ENCODE measurements around the gene SPTBN4.
"Not testable (repeated sequence)": the region's sequence is repeated elsewhere in the genome, so short reads cannot be mapped to it uniquely, and the experiment has no call there.

The SPTBN4 gene

DNA sequence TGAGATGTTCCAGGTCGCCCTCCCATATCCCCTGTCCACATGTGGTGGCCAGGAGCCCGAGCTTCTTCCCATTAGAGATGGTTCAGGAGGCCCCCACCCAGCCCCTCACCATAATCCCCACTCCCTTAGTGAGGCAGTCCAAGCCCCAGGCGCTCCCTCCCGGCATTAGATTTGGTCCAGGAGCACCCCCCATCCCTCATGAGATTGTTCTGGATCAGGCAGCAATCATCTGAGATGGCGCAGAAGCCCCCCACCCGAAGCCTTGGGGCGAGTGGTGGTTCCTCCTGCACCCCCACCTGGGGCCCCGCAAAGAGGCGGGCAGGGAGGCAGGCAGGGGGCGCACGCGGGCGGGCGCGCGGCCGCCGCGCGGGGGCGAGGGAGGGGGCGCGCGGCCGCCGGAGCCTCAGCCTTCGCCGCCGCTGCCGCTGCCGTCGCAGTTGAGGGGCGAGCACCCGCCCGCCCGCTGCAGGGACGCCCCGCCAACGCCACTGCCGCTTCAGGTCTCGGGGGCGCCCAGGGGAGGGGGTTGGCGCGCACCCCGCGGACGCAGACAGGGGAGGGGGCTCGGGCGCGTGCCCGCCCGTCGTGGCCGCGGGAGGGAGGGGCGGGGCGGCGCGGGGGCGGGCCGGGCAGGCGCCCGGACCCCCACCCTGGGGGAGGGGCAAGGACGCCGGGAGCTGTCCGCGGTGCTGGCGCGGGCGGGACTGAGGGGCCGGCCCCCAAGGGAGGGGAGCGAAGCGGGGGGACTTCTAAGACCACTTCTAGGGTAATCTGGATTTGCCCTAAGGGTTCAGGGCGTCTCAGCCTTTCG is 63.5 kb downstream of the SPTBN4 start:
- no peak for DNase-seq

DNA sequence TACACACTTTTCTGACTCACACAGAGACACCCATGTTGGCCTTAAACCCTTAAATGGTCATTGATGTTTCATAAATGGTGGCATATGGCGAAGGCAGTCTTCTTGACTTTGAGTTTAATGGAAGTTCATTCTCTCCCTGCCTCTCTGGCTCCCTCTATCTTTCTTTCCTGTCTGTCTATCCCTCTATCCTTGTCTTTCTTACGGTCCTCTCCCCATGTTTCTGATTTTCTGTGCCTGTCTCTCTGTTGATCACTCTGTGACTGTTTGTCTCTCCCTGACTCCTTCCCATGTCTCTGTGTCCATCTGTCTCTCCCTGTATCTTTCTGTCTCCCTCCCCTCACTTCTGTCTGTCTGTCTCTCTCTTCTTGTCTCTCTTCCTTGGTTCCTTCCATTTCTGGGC is 66.7 kb downstream of the SPTBN4 start:
- no peak for DNase-seq

DNA sequence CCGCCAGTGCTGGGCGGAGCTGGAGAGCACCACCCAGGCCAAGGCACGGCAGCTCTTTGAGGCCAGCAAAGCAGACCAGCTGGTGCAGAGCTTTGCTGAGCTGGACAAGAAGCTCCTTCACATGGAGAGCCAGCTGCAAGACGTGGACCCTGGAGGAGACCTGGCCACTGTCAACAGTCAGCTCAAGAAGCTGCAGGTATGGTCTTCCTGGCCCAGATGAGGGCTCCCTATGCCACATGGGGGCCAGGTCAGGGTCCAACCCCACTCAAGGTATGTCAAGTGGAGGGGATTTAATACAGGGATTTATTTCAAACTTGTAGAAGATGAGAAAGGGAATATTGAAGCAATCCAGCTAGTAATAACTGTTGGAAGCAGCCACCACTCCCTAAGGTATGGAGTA is 67.3 kb downstream of the SPTBN4 start:
- no peak for DNase-seq

DNA sequence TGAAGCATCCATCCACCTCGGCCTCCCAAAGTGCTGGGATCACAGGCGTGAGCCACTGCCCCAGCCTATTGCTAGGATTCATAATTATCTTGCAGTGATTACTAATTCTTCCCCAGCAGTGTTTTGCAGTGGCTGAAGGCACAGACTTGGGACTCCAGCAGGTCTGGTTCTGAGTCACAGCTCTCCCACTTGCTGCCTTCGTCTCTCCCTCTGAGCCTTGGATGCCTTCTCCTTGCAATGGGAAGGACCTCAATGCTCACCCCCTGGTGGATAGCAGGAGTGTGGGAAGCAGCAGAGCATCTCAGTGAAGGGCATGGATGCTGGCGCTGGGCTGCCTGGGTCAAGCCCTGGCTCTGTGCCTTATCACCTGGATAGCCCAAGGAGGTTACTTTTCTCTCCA is 72.3 kb downstream of the SPTBN4 start:
- no peak for DNase-seq

DNA sequence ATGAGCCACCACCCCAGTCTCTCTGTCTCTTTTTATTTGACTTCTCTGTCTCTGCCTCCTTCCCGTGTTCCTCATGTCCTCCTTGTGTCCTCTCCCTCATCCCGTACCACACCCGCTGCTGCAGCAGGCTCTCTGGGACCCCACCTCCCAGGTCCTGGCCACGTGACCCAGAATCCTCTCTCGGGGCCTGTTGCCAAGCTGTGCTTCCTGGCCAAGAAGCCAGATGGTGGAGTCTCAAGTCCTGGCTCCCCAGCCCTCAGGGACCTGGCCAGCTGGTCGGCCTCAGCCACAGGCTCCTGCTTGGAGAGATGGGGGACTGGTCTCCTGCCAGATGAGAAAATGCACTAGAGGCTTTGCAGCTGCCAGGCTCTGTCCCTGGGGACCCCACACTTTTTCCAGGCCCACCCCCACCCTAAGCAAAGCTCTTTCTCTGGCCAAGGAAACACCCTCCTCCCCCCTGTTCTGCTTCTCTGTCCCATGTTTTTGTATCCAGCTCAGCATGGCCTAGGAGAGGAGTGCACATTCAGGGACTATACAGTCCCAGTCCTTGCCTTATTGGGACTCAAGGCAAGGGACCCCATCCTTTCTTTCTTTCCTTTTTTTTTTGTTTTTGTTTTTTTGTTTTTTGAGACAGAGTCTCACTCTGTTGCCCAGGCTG is 75.5 kb downstream of the SPTBN4 start:
- peak; percentile 21 for DNase-seq

DNA sequence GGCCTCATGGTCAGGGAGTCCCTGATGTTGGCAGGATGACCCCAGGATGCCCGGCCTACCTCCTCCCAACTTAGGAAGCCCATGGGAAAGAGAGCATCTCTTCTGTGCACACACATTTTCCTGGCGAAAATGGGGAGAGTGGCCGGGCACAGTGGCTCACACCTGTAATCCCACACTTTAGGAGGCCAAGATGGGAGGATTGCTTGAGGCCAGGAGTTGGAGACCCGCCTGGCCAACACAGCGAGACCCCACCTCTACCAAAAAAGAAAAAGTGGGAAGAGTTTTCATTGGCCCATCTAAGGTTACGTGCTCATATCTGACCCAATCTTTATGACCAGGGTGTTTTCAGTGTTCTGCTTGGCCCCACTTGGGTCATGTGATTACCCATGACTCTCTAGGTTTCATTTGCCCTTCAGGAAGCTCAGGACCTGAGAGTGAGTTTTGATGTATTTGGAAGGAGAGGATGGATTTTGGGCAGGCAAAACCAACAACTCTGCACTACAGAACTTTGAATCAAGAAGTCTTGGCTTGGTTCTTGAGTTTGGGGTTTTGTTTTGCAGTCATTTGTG is 76.3 kb downstream of the SPTBN4 start:
- DNase-seq = no peak

DNA sequence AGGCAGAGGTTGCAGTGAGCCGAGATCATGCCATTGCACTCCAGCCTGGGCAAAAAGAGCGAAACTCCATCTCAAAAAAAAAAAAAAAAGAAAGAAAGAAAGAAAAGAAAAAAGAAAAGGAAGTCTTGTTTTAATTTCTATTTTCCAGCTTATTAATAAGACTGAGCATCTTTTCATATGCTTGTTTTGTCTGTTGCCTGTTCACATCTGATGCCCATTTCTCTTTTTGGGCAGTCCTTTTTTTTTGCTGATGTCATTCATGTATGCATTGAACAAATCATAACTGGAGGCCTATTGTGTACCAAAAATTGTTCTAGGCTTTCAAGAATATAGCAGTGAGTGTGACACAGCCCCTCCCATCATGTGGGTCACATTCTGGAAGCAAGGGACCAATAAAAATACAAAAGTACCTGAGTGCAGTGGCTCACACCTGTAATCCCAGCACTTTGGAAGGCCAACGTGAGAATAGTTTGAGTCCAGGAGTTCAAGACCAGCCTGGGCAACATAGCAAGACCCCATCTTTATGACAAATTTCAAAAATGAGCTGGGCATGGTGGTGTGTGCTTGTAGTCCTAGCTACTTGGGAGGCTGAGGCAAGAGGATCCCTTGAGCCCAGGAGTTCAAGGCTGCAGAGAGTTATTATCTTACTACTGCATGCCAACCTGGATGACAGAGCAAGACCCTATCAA is 79.5 kb downstream of the SPTBN4 start:
- not testable (repeated sequence) for DNase-seq

DNA sequence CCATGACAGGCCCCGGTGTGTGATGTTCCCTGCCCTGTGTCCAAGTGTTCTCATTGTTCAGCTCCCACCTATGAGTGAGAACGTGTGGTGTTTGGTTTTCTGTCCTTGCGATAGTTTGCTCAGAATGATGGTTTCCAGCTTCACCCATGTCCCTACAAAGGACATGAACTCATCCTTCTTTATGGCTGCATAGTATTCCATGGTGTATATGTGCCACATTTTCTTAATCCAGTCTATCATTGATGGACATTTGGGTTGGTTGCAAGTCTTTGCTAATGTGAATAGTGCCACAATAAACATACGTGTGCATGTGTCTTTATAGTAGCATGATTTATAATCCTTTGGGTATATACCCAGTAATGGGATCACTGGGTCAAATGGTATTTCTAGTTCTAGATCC is 80.4 kb downstream of the SPTBN4 start:
- not testable (repeated sequence) for DNase-seq

DNA sequence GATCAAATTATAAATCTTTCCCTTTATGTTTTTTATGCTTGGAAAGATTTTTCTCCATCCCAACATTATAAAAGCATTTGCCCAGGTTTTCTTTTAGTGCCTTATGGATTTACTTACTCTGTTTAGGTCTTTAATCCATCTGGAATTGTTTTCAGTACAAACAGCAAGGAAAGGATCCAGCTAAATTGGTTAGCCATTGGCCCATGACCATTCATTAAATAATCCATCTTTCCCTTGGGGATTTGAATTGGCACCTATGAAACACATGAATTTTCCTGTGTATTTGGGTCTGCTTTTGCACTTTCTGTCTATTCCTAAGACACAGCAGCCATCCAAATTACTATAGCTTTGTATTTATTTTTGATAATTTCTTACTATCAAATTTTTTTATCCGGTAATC is 81.0 kb downstream of the SPTBN4 start:
- no peak for DNase-seq

DNA sequence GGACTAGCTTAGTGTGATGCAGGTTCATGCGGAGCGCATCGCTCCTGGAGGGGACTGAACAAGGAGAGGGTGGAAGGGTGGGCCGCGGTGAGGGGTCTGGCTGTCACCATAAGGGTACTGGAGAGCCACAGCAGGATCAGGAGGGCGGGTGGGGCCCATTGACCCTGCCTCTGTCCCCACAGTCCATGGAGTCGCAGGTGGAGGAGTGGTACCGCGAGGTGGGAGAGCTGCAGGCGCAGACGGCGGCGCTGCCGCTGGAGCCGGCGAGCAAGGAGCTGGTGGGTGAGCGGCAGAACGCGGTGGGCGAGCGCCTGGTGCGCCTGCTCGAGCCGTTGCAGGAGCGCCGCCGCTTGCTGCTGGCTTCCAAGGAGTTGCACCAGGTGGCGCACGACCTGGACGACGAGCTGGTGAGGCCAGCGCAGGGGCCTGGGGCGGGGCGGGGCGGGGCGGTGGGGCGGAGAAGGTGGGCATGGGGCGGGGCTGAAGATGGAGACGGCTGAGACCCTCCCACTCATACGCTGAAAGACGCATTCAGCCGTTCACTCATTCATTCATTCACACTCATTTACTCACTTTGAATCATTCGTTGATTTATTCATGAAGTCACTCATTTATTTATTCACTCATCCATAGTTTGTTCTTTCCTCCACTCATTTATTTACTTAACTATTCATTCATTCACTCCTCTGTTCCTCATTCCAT is 82.4 kb downstream of the SPTBN4 start:
- DNase-seq = peak; percentile 32

DNA sequence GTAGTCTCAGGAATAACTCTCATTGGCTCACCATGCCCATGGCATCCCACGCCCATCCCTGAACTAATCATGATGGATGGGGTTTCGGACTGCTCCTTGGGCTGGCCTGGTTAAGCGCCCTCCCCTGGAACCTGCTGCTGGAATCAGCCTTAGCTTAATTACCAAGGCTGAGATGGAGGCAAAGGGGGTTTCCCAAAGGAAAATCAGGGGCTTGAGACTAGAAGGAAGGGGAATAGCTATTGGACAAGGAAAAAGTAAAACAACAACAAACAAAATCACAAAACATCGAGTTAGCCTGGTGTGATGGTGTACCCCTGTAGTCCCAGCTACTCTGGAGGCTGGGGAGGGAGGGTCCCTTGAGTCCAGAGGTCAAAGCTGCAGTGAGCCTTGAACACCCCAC is 84.2 kb downstream of the SPTBN4 start:
- DNase-seq = no peak

DNA sequence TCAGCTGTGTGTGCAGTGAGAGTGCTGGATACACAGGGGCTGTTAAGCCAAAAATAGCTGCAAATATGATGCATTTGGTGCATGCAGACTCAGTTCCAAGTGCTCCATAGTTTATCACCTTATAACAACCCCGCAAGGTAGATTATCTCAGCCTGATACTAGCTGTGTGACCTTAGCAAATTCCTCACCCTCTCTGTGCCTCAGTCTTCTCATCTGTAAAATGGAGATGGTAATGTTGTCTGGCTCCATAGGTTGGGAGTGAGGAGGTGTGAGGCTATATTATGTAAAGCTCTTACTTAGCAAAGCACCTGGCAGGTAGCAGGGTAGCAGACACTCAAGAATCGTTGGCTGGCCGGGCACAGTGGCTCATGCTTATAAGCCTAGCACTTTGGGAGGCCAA is 86.0 kb downstream of the SPTBN4 start:
- DNase-seq = no peak

DNA sequence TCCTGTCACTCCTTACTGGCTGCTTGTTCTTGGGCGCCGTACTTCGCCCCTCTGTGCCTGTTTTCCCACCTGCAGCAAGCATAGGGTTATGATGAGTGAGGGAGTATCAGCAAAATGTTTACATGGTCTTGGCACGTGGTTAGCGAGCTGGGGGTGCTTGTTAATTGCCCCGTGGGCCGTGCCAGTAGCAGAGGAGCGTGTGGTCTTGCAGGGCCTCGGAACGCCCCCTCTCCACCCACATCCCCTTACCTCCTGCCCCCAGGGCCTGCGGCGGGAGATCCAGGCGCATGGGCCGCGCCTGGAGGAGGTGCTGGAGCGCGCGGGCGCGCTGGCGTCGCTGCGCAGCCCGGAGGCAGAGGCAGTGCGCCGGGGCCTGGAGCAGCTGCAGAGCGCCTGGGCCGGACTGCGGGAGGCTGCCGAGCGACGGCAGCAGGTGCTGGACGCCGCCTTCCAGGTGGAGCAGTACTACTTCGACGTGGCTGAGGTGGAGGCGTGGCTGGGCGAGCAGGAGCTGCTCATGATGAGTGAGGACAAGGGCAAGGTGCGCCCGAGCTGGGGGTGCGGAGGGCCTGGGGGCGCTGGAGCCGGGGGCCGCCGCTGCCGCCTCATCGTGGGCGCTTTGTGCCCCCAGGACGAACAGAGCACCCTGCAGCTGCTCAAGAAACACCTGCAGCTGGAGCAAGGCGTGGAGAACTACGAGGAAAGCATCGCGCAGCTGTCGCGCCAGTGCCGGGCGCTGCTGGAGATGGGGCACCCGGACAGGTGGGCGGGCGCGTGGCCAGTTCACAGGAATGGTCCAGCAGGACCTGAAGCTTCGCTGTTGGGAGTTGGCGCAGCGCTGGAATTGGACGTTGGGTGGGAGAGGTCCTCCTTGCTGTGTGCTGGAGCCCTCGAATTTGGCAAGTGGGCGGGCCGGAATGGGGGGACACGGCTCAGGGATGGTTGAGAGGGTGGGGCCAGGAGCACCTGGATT is 87.4 kb downstream of the SPTBN4 start:
- DNase-seq = no peak

DNA sequence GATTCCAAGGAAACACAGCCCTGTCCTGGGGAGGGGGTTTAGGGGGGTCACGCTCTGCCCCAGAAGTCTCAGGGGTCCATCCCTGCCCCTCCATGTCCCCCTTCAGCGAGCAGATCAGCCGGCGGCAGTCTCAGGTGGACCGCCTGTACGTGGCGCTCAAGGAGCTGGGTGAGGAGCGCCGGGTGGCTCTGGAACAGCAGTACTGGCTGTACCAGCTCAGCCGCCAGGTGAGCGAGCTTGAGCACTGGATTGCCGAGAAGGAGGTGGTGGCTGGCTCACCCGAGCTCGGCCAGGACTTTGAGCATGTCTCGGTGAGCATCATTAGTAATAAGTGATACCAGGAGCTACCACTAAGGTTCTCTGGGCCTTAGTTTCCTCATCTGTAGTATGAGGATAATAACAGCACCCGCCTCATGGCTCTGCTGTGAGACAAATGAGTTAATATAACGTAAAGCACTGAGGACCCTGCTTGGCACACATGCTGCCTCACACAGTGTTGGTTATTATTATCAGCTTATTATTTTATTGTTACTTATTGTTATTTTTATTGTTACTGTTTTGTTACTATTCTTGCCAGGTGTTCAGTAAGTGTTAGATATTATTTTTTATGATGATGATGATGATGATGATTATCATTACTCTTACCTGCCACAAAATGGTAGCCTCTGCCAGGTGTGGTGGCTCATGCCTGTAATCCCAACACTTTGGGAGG is 89.3 kb downstream of the SPTBN4 start:
- no peak for DNase-seq

DNA sequence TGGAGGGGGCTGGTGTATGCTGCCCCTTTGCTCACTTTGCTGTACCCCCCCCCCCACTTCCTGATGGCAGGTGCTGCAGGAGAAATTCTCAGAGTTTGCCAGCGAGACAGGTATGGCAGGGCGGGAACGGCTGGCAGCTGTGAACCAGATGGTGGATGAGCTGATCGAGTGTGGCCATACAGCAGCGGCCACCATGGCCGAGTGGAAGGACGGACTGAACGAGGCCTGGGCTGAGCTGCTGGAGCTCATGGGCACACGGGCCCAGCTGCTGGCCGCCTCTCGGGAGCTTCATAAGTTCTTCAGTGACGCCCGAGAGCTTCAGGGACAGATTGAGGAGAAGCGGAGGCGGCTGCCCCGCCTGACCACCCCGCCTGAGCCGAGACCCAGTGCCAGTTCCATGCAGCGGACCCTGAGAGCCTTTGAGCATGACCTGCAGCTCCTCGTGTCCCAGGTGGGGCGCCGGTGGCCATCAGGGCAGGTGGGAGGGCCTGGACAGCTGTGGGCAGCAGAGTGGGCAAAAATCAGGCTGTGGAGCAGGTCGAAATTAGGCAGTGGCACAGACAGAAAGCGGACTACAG is 90.2 kb downstream of the SPTBN4 start:
- no peak for DNase-seq

DNA sequence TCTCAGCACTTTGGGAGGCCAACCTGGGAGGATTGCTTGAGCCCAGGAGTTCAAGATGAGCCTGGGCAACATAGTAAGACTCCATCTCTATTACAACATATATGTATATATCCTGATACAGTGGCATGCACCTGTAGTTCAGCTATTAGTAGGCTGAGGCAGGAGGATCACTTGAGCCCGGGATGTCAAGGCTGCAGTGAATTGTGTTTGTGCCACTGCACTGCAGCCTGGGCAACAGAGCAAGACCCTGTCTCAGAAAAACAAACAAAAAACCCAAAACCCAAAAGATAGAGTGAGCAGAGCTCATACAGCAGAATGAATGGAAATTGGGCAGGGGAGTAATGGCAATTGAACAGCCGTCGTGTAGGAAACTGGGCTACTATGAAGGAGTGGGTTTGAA is 92.6 kb downstream of the SPTBN4 start:
- DNase-seq = no peak

DNA sequence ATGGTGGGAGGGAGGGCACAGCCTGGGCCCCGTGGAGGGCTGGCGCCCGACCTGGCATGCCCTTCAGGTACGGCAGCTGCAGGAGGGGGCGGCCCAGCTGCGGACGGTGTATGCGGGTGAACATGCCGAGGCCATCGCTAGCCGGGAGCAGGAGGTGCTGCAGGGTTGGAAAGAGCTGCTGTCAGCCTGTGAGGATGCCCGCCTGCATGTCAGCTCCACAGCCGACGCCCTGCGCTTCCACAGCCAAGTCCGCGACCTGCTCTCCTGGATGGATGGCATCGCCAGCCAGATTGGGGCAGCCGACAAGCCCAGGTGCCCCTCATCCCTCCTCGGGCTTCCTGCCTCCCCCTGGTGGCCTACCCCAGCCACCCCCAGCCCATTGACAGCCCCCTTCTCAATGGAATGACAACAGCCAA is 93.3 kb downstream of the SPTBN4 start:
- DNase-seq = no peak

DNA sequence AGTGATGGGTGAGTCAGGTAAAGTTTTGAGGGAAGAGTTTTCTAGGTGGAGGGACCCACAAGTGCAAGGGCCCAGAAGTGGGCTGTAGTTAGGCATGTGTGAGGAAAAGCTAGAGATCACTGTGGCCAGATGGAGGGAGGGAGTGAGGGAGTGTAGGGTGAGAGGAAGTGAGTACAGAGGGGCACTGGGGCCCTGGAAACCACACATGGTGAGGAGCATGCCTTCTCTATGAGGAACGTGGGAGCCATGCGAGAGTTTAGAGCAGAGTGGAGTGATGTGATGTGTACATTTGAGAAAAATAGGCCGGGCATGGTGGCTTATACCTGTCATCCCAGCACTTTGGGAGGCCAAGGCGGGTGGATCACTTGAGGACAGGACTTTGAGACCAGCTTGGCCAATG is 95.1 kb downstream of the SPTBN4 start:
- no peak for DNase-seq

DNA sequence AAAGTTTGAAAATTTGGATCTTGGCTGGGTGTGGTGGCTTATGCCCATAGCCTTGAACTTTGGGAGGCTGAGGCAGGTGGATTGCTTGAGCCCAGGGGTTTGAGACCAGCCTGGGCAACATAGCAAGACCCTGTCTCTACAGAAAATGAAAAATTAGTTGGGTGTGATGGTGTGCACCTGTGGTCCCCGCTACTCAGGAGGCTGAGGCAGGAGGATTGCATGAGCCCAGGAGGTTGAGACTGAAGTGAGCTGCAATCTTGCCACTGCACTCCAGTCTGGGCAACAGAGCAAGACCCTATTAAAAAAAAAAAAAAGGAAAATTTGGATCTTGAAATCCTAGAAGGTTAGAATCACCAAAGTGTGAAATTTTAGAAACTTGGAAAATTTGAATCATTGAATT is 97.7 kb downstream of the SPTBN4 start:
- not testable (repeated sequence) for DNase-seq

DNA sequence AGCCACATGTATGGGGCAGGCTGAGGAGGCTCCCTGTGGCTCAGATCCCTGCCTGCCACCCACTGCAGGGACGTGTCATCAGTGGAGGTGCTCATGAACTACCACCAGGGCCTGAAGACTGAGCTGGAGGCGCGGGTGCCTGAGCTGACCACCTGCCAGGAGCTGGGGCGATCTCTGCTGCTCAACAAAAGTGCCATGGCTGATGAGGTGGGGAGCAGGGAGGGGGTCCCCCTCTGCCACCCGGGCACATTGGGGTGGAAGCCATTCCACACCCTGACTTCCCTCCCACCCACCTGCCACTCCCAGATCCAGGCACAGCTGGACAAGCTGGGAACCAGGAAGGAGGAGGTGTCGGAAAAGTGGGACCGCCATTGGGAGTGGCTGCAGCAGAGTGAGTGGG is 98.6 kb downstream of the SPTBN4 start:
- no peak for DNase-seq
